Hepatocyte (in vitro differentiated cells): Measurements from ENCODE around the gene HCK.

ENCODE experiments used
- CTCF ChIP-seq: fragments of 200-600 bp; sonication (generic); IDR thresholded peaks from 2 replicates; pipeline ENCODE4 v1.5.1; 2016; ENCODE audit warnings: antibody characterized with exemption, mild to moderate bottlenecking; ENCODE audit not compliant: poor library complexity
- EZH2 ChIP-seq: fragments of 200-600 bp; sonication (generic); IDR thresholded peaks from 2 replicates; pipeline ENCODE4 v1.6.1; 2016; ENCODE audit warnings: antibody characterized with exemption, mild to moderate bottlenecking, borderline replicate concordance
- EZH2phosphoT487 ChIP-seq: fragments of 200-600 bp; sonication (generic); IDR thresholded peaks from one replicate; pipeline ENCODE4 v1.6.1; 2018; ENCODE audit warnings: antibody characterized with exemption, mild to moderate bottlenecking, low read depth, moderate library complexity; ENCODE audit not compliant: unreplicated experiment, severe bottlenecking

- TF ChIP-seq CTCF (no peak), EZH2 (no peak), EZH2phosphoT487 (no peak)
Observed at GRCh38 chr20:32132911-32133549, 81.0 kb downstream of the HCK start.
